A673 (cell line): ENCODE data around the gene RHOV. TPM values are rescaled to one million over a fixed set of nuclear protein-coding genes. Genes with fewer than 3 reads are reported as not detected.
"Not testable (repeated sequence)": the region's sequence is repeated elsewhere in the genome, so short reads cannot be mapped to it uniquely, and the experiment has no call there.

ENCODE experiments used
- BruUV-seq: library from RNA; stranded (reverse); fragments of 400-500 nt; replicated peaks from 2 replicates; lab custom pipeline; 2021; lab: Mats Ljungman, UMichigan
- CTCF ChIA-PET: fragments of 300-600 bp; sonication (Branson Sonifier 250); formaldehyde crosslinking; loops from one replicate; lab custom pipeline; 2022; ENCODE audit warnings: antibody characterized with exemption; lab: Charles Lee
- POLR2A ChIA-PET: fragments of 300-600 bp; sonication (Branson Sonifier 250); formaldehyde crosslinking; loops from one replicate; lab custom pipeline; 2022; ENCODE audit warnings: antibody characterized with exemption; ENCODE audit not compliant: low non-redundant PET; lab: Charles Lee
- DNase-seq: peaks from one replicate; pipeline ENCODE4 v3.0.0-alpha.2; 2015; ENCODE audit warnings: low spot score
- H3K27ac ChIP-seq: fragments of 200-600 bp; sonication (generic); 2 replicates; pipeline ENCODE4 v1.5.1; 2016; ENCODE audit warnings: mixed run types, low read depth, mild to moderate bottlenecking, mixed read lengths, antibody characterized with exemption, low read length; ENCODE audit not compliant: poor library complexity, severe bottlenecking
- H3K27me3 ChIP-seq: fragments of 200-600 bp; sonication (generic); replicated peaks from 2 replicates; pipeline ENCODE4 v1.6.1; 2017; ENCODE audit warnings: mixed run types, low read depth, mild to moderate bottlenecking, mixed read lengths, antibody characterized with exemption, low read length; ENCODE audit not compliant: insufficient read depth, poor library complexity
- H3K36me3 ChIP-seq: fragments of 200-600 bp; sonication (generic); 2 replicates; pipeline ENCODE4 v1.6.1; 2016; ENCODE audit warnings: mixed run types, mild to moderate bottlenecking, mixed read lengths, antibody characterized with exemption, low read length; ENCODE audit not compliant: insufficient read depth, poor library complexity, severe bottlenecking
- H3K4me1 ChIP-seq: fragments of 200-600 bp; sonication (generic); 2 replicates; pipeline ENCODE4 v1.6.1; 2017; ENCODE audit warnings: mixed run types, mild to moderate bottlenecking, mixed read lengths, antibody characterized with exemption, low read length; ENCODE audit not compliant: insufficient read depth, poor library complexity, severe bottlenecking
- H3K4me3 ChIP-seq: fragments of 200-600 bp; sonication (generic); 2 replicates; pipeline ENCODE4 v1.5.1; 2016; ENCODE audit warnings: low read depth, mixed run types, mild to moderate bottlenecking, mixed read lengths, low read length; ENCODE audit not compliant: poor library complexity, severe bottlenecking
- H3K9me3 ChIP-seq: fragments of 200-600 bp; sonication (generic); 2 replicates; pipeline ENCODE4 v1.6.1; 2016; ENCODE audit warnings: mixed run types, low read depth, mild to moderate bottlenecking, mixed read lengths, antibody characterized with exemption, low read length; ENCODE audit not compliant: poor library complexity, severe bottlenecking
- EZH2 ChIP-seq: fragments of 200-600 bp; sonication (generic); IDR thresholded peaks from 2 replicates; pipeline ENCODE4 v1.6.1; 2017; ENCODE audit warnings: borderline replicate concordance, low read depth, mild to moderate bottlenecking, mixed read lengths, antibody characterized with exemption, low read length; ENCODE audit not compliant: poor library complexity, severe bottlenecking
- intact Hi-C: fragments of 100-400 bp; cut with micrococcal nuclease; formaldehyde crosslinking; loops from one replicate; pipeline ENCODE4 v1.10.0; 2022; ENCODE audit not compliant: unreplicated experiment
- total RNA-seq: library from RNA; stranded (reverse); gene quantifications from 2 replicates; pipeline ENCODE4 v1.2.3, GENCODE V29; 2021
- TF ChIP-seq, protein P1 (sequence below): fragments of 300-800, 200-600 bp; sonication (generic); conservative IDR thresholded peaks from 2 replicates; pipeline ENCODE4 v1.5.1; 2017; ENCODE audit warnings: low read depth, mild to moderate bottlenecking, antibody characterized with exemption, low read length, moderate library complexity, mixed read lengths

RHOV gene
- total RNA-seq, 1 experiment from 2014 or later = 1.6 TPM

GRCh38 chr15:40869686-40870085, 4.3 kb downstream of the RHOV start:
- peaks cover 4% of the 10 kb centered on the region for H3K4me1 ChIP-seq
- no peaks in the 10 kb centered on the region for H3K27me3 ChIP-seq
- H3K4me3 ChIP-seq = no peak overlapping the region
- TF ChIP-seq, protein P1, sequence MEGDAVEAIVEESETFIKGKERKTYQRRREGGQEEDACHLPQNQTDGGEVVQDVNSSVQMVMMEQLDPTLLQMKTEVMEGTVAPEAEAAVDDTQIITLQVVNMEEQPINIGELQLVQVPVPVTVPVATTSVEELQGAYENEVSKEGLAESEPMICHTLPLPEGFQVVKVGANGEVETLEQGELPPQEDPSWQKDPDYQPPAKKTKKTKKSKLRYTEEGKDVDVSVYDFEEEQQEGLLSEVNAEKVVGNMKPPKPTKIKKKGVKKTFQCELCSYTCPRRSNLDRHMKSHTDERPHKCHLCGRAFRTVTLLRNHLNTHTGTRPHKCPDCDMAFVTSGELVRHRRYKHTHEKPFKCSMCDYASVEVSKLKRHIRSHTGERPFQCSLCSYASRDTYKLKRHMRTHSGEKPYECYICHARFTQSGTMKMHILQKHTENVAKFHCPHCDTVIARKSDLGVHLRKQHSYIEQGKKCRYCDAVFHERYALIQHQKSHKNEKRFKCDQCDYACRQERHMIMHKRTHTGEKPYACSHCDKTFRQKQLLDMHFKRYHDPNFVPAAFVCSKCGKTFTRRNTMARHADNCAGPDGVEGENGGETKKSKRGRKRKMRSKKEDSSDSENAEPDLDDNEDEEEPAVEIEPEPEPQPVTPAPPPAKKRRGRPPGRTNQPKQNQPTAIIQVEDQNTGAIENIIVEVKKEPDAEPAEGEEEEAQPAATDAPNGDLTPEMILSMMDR = no peak
- no peak for TF ChIP-seq EZH2
- DNase-seq = no peak
- ChIA-PET CTCF (interaction anchor here (0.9 to 2.5 kb wide), 3 partner anchors 10 to 23 kb away, joined by 3 to 19 read pairs (median 5); no protein-coding TSS in a partner anchor), POLR2A (no interaction called here)
- H3K27ac ChIP-seq = no peak overlapping the region
- no peaks in the 10 kb centered on the region for H3K36me3 ChIP-seq
- intact Hi-C loops = no loop called here
- BruUV-seq = no TSS peak
- no peaks in the 10 kb centered on the region for H3K9me3 ChIP-seq

- Histone ChIP-seq H3K4me1 (no peaks in the 10 kb centered on the region), H3K27ac (no peak overlapping the region), H3K4me3 (no peak overlapping the region), H3K9me3 (no peaks in the 10 kb centered on the region), H3K36me3 (no peaks in the 10 kb centered on the region), H3K27me3 (no peaks in the 10 kb centered on the region)
- intact Hi-C loops = no loop called here
- ChIA-PET POLR2A (no interaction called here), CTCF (no interaction called here)
- no peak for DNase-seq
- BruUV-seq = no TSS peak
- no peak for TF ChIP-seq EZH2
- TF ChIP-seq, protein P1 = no peak
These were observed 6.8 kb downstream of the RHOV start for GRCh38 chr15:40867199-40867598.

DNA sequence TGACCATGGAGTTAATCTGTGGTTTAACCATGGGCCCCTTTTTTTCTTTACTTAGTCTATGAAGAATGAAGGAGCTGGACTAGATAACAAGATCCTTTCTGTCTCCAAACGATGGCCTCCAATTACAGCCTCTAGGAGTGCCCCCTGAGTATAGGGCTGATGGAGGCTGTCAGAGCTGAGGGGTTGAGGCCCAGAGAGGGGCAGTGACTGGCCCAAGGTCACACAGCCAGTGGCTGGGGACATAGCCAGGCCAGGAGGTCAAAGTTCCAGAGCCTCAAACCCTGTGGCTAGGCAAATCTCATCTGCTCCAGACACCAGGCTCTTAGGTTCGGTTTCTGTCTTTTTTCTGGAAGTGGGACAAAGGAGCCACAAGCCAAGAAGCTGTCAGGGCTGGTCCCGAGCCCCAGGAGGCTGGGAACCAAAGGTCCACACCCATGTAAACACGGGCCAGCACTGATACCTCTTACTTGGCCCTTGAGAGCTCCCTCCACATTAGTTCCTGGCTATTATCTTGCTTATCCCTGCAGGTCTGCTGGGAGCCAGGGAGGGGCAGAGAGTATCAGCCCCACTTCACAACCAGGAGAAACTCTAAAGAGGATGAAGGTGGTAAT, 10.3 kb downstream of the RHOV start:
- ChIA-PET POLR2A (no interaction called here), CTCF (interaction anchor here (1.0 kb wide), 1 partner anchor 10 kb away, joined by 4 read pairs; the partner anchor contains the start of gene RHOV)
- no TSS peak for BruUV-seq
- no peaks in the 10 kb centered on the region for H3K36me3 ChIP-seq
- H3K27me3 ChIP-seq = no peaks in the 10 kb centered on the region
- no peaks in the 10 kb centered on the region for H3K9me3 ChIP-seq
- intact Hi-C loops = no loop called here
- DNase-seq = no peak
- no peak overlapping the region for H3K4me3 ChIP-seq
- peaks cover 3% of the 10 kb centered on the region for H3K4me1 ChIP-seq
- no peak overlapping the region for H3K27ac ChIP-seq
- TF ChIP-seq EZH2 = no peak
- TF ChIP-seq, protein P1 = no peak

- POLR2A ChIA-PET, DNase-seq, H3K27me3 ChIP-seq, BruUV-seq, intact Hi-C loops, H3K27ac ChIP-seq, H3K36me3 ChIP-seq, H3K4me3 ChIP-seq, H3K9me3 ChIP-seq: not testable (repeated sequence)
- H3K4me1 ChIP-seq = peaks cover 18% of the 10 kb centered on the region
- CTCF ChIA-PET = interaction anchor here (0.7 kb wide), 1 partner anchor 12 kb away, joined by 7 read pairs; no protein-coding TSS in a partner anchor
These were observed 12.9 kb downstream of the RHOV start for GRCh38 chr15:40861147-40861546.
